Peyer's patch (tissue), 4 donors: ENCODE data around the gene SEL1L3. TPM values are rescaled to one million over a fixed set of nuclear protein-coding genes. Genes with fewer than 3 reads are reported as not detected.

ENCODE experiments used
- DNase-seq, 3 donors: peaks; one replicate each; pipeline ENCODE4 v3.0.0-alpha.2; 2017 to 2019
- H3K27ac ChIP-seq, 4 donors: fragments of 200-600 bp; sonication (generic); one replicate each; pipeline ENCODE4 v1.5.1; 2016 to 2019
- H3K27me3 ChIP-seq, 2 donors: fragments of 200-600 bp; sonication (generic); one replicate each; pipeline ENCODE4 v1.5.1; 2019
- H3K36me3 ChIP-seq, 3 donors: fragments of 200-600 bp; sonication (generic); one replicate each; pipeline ENCODE4 v1.5.1; 2016 to 2019
- H3K4me1 ChIP-seq, 4 donors: fragments of 200-600 bp; sonication (generic); one replicate each; pipeline ENCODE4 v1.5.1; 2016 to 2019
- H3K4me3 ChIP-seq, 4 donors: fragments of 200-600 bp; sonication (generic); 1 replicate in 3 of 4; 2 replicates in 1 of 4; pipeline ENCODE4 v1.5.1; 2016 to 2019; ENCODE audit warnings: mild to moderate bottlenecking in 1 of 4
- H3K9me3 ChIP-seq, 4 donors: fragments of 200-600 bp; sonication (generic); one replicate each; pipeline ENCODE4 v1.5.1; 2016 to 2019; ENCODE audit warnings: mild to moderate bottlenecking in 1 of 4
- POLR2A ChIP-seq, 2 donors: fragments of 450-650 bp; IDR thresholded peaks; one replicate each; pipeline ENCODE4 v1.5.1; 2017; ENCODE audit warnings: antibody characterized with exemption in 2 of 2, mild to moderate bottlenecking in 2 of 2, moderate library complexity in 2 of 2
- total RNA-seq, 4 donors: library from RNA; depleted of rRNA; stranded (reverse); fragments of >200 nt; gene quantifications; one replicate each; pipeline ENCODE4 v1.1.0, GENCODE V29; 2016
- TF ChIP-seq, protein P1 (sequence below), 6 experiments: fragments of 450-650 bp in 4 of 6; fragments of 200-600 bp in 2 of 6; sonication (generic) in 1 of 6; IDR thresholded peaks; one replicate each; pipeline ENCODE4 v1.5.1; 2017 to 2019; ENCODE audit warnings: antibody characterized with exemption in 6 of 6, mild to moderate bottlenecking in 3 of 6, moderate library complexity in 1 of 6

Gene SEL1L3
- total RNA-seq, 4 donors from 2014 or later, result 91.4 to 194 (median 134) TPM

DNA sequence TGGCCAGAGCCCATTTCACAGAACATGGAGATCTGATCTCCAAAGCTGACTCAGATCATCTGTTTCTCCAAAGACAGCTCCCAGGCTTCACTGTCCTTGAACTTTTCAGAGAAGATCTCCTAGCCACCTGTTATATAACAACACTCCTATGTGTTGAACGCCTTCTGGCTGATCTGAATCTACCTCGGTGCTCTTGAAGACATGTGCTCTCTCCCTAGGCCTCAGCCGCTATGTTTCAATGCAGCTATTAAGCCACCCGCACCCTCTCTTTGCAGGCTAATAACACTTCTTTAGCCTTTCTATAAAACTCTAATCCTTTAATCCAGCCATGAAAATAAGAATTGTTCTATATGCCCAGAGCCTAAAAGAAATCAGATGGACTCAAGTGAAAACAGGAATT lies 34.9 kb downstream of the SEL1L3 start:
- Histone ChIP-seq H3K36me3 (peaks cover 0 to 22% (median 0%) of the 10 kb centered on the region in 3 donors), H3K4me3 (no peak overlapping the region), H3K4me1 (no peaks in the 10 kb centered on the region), H3K27me3 (no peaks in the 10 kb centered on the region), H3K9me3 (no peaks in the 10 kb centered on the region), H3K27ac (no peak overlapping the region)
- no peak for DNase-seq
- TF ChIP-seq, protein P1, sequence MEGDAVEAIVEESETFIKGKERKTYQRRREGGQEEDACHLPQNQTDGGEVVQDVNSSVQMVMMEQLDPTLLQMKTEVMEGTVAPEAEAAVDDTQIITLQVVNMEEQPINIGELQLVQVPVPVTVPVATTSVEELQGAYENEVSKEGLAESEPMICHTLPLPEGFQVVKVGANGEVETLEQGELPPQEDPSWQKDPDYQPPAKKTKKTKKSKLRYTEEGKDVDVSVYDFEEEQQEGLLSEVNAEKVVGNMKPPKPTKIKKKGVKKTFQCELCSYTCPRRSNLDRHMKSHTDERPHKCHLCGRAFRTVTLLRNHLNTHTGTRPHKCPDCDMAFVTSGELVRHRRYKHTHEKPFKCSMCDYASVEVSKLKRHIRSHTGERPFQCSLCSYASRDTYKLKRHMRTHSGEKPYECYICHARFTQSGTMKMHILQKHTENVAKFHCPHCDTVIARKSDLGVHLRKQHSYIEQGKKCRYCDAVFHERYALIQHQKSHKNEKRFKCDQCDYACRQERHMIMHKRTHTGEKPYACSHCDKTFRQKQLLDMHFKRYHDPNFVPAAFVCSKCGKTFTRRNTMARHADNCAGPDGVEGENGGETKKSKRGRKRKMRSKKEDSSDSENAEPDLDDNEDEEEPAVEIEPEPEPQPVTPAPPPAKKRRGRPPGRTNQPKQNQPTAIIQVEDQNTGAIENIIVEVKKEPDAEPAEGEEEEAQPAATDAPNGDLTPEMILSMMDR (IDR thresholded peaks at IDR 0.05), result no peak
- no peak for TF ChIP-seq POLR2A (IDR thresholded peaks at IDR 0.05)

DNA sequence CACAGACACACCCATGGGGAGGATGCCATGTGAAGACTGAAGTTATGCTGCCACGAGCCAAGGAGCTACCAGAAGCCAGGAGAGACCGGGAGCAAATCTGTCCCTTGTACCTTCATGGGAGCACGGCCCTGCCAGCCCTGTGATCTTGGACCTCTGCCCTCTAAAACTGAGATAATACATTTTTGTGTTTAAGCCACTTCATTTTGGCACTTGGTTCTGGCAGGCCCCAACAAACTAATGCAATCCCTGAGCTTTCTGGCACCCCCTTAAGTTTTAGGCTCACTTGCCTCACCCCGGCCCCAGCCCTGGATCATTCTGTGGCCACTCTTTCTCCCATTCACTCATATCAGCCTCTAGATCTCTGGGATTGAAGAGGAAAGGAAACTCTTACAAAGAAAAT lies 35.4 kb downstream of the SEL1L3 start:
- Histone ChIP-seq H3K9me3 (no peaks in the 10 kb centered on the region), H3K4me1 (no peaks in the 10 kb centered on the region), H3K27ac (no peak overlapping the region), H3K4me3 (no peak overlapping the region), H3K27me3 (no peaks in the 10 kb centered on the region), H3K36me3 (peaks cover 0 to 18% (median 0%) of the 10 kb centered on the region in 3 donors)
- TF ChIP-seq, protein P1 (IDR thresholded peaks at IDR 0.05), result no peak
- no peak for TF ChIP-seq POLR2A (IDR thresholded peaks at IDR 0.05)
- DNase-seq, result no peak

DNA sequence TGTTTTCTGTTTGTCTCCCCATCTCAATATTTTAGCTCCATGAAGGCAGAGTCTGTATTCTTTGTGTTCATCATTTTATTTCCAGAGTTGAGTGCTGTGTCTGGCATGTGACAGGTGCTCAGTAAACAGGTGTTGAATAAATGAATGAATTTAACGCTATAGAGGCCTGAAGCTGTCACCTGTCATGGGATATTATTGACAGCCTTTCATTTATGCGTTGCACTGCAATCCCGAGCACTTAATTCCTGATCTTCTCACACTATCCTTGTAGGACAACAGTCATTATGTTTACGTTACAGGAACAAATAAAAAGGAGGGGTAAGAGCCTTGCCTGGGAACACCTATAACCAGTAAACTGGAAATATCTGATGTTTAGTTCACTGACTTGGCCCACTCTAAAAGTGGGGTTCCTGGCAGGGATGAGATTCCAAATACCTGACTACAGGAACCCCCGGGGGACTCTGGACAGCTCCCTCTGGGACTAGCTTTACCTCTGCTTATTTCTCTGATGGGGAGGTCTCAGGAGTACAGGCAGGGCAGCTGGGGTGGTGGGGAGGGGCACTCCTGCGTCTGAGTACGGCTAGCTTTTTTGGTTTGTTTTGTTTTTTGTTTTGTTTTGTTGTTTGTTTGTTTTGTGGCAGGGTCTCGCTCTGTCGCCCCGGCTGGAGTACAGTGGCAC lies 36.6 kb downstream of the SEL1L3 start:
- no peak overlapping the region for H3K27ac ChIP-seq
- no peak overlapping the region for H3K4me3 ChIP-seq
- no peaks in the 10 kb centered on the region for H3K27me3 ChIP-seq
- H3K4me1 ChIP-seq, result no peaks in the 10 kb centered on the region
- no peaks in the 10 kb centered on the region for H3K9me3 ChIP-seq
- no peak for DNase-seq
- TF ChIP-seq POLR2A (IDR thresholded peaks at IDR 0.05), result no peak
- TF ChIP-seq, protein P1 (IDR thresholded peaks at IDR 0.05), result no peak
- H3K36me3 ChIP-seq, result peaks cover 0 to 25% (median 0%) of the 10 kb centered on the region in 3 donors

DNA sequence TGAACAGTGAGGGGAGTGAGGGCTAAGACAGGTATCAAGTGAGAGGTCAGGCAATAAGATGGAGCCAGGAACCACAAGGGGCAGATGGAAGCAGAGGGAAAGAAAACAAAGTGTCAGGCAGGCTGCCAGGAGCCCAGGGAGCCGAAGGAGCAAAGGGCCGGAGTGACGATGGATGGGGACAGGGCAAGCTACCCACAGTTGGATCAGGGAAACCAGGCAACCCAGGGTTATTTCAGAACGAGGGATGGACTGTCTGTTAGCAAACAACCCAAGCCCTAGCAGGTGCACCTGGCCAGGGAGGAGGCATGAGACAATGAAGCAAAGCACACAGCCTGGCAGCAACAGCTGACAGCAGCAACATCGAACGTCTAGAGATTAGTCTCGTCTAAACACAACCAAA lies 39.2 kb downstream of the SEL1L3 start:
- no peak for DNase-seq
- Histone ChIP-seq H3K9me3 (no peaks in the 10 kb centered on the region), H3K36me3 (peaks cover 0 to 38% (median 0%) of the 10 kb centered on the region in 3 donors), H3K4me1 (no peaks in the 10 kb centered on the region), H3K27me3 (no peaks in the 10 kb centered on the region), H3K27ac (no peak overlapping the region), H3K4me3 (no peak overlapping the region)
- TF ChIP-seq, protein P1 (IDR thresholded peaks at IDR 0.05), result no peak
- TF ChIP-seq POLR2A (IDR thresholded peaks at IDR 0.05), result no peak

DNA sequence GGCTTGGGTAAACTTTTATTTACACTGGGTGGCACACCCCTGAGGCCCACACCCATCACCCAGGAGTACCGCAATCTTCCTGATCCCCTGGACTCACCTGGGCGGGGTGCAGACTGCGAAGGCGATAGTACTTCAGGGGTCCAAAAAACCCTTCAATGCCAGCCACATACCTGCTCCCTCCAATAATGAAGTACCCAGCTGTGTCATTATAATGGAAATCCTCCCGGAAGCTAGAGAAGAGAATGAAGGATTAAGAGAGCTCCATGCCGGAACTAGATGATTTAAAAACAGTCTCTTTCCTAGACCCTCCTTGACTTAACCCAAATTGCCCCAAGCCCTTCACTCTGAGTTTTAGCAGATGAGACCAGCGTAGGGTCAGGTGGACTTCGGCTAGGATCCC lies 40.9 kb downstream of the SEL1L3 start:
- DNase-seq, result no peak
- Histone ChIP-seq H3K27me3 (no peaks in the 10 kb centered on the region), H3K4me1 (no peaks in the 10 kb centered on the region), H3K27ac (no peak overlapping the region), H3K4me3 (no peak overlapping the region), H3K9me3 (no peaks in the 10 kb centered on the region), H3K36me3 (peaks cover 0 to 49% (median 0%) of the 10 kb centered on the region in 3 donors)
- TF ChIP-seq POLR2A (IDR thresholded peaks at IDR 0.05), result no peak
- TF ChIP-seq, protein P1 (IDR thresholded peaks at IDR 0.05), result no peak
